ENCODE results near the gene CDC42EP1. TPM values are rescaled to one million over a fixed set of nuclear protein-coding genes. Genes with fewer than 3 reads are reported as not detected.
A peak's percentile ranks its signal among the peaks of the same experiment; 100 is the strongest.
"Not testable (repeated sequence)": the region's sequence is repeated elsewhere in the genome, so short reads cannot be mapped to it uniquely, and the experiment has no call there.

The CDC42EP1 gene
- polyA plus RNA-seq, 1 donor, result 50.3 TPM

- H3K4me3 ChIP-seq (ENCODE audit: low read length), result no peak overlapping the region
- no peaks in the 10 kb centered on the region for H3K9me3 ChIP-seq (ENCODE audit: control insufficient read depth, low read depth, low read length)
- H3K27ac ChIP-seq (ENCODE audit: low read length), result peak overlapping the region; percentile 89
- no peaks in the 10 kb centered on the region for H3K36me3 ChIP-seq (ENCODE audit: control insufficient read depth, insufficient read depth, low read length)
- WGBS (ENCODE audit: insufficient coverage, low lambda C conversion rate), result 40% methylated on average over 2 of the region's 21 CpGs
- H3K27me3 ChIP-seq (ENCODE audit: control insufficient read depth, insufficient read depth, low read length), result no peaks in the 10 kb centered on the region
- peak in 1 of 2 donors; percentile 72 for DNase-seq
- peaks cover 31% of the 10 kb centered on the region for H3K4me1 ChIP-seq (ENCODE audit: control insufficient read depth, insufficient read depth, low read length)
These were observed 13.6 kb upstream of the CDC42EP1 start for GRCh38 chr22:37546437-37547250.

DNA sequence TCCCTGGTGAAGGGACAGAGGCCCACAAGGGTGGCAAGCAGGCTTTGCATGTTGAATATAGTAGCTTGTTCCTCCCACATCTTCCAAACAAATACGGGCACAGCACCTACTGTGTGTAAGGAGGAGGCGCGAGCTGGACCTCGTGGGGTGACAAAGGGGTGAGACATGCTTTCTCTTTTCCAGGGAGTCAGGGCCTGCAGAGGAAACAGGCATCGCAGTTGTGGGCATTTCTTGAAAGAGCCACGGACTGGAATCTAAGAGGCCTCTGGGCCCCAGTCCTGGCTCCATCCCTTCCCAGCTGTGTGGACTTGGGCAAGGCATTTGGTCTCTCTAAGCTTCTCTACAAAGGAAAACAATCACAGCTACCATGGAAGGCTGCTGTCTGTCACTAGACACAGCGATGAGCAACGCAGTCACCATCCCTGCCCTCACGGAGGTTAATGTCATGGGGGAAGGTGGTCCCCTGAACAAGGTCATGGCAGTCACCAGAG, 13.0 kb upstream of the CDC42EP1 start:
- no peaks in the 10 kb centered on the region for H3K27me3 ChIP-seq (ENCODE audit: control insufficient read depth, insufficient read depth, low read length)
- H3K9me3 ChIP-seq (ENCODE audit: control insufficient read depth, low read depth, low read length), result no peaks in the 10 kb centered on the region
- no peak overlapping the region for H3K4me3 ChIP-seq (ENCODE audit: low read length)
- WGBS (ENCODE audit: insufficient coverage, low lambda C conversion rate), result no CpG with 5 or more reads among the region's 9 CpGs
- no peak for DNase-seq
- H3K4me1 ChIP-seq (ENCODE audit: control insufficient read depth, insufficient read depth, low read length), result peaks cover 38% of the 10 kb centered on the region
- peak overlapping the region; percentile 89 for H3K27ac ChIP-seq (ENCODE audit: low read length)
- no peaks in the 10 kb centered on the region for H3K36me3 ChIP-seq (ENCODE audit: control insufficient read depth, insufficient read depth, low read length)

GRCh38 chr22:37549704-37550059, 10.6 kb upstream of the CDC42EP1 start:
- no peak for DNase-seq
- no peaks in the 10 kb centered on the region for H3K36me3 ChIP-seq (ENCODE audit: control insufficient read depth, insufficient read depth, low read length)
- no peak overlapping the region for H3K4me3 ChIP-seq (ENCODE audit: low read length)
- H3K9me3 ChIP-seq (ENCODE audit: control insufficient read depth, low read depth, low read length), result no peaks in the 10 kb centered on the region
- no peaks in the 10 kb centered on the region for H3K27me3 ChIP-seq (ENCODE audit: control insufficient read depth, insufficient read depth, low read length)
- H3K27ac ChIP-seq (ENCODE audit: low read length), result no peak overlapping the region
- no CpG with 5 or more reads among the region's 5 CpGs for WGBS (ENCODE audit: insufficient coverage, low lambda C conversion rate)
- peaks cover 47% of the 10 kb centered on the region for H3K4me1 ChIP-seq (ENCODE audit: control insufficient read depth, insufficient read depth, low read length)

GRCh38 chr22:37550921-37551320, 9.4 kb upstream of the CDC42EP1 start:
- not testable (repeated sequence) for H3K36me3 ChIP-seq (ENCODE audit: control insufficient read depth, insufficient read depth, low read length); DNase-seq; H3K27me3 ChIP-seq (ENCODE audit: control insufficient read depth, insufficient read depth, low read length); H3K4me3 ChIP-seq (ENCODE audit: low read length); H3K9me3 ChIP-seq (ENCODE audit: control insufficient read depth, low read depth, low read length); H3K27ac ChIP-seq (ENCODE audit: low read length)
- H3K4me1 ChIP-seq (ENCODE audit: control insufficient read depth, insufficient read depth, low read length), result peaks cover 39% of the 10 kb centered on the region
- no CpG with 5 or more reads among the region's 9 CpGs for WGBS (ENCODE audit: insufficient coverage, low lambda C conversion rate)

- Histone ChIP-seq H3K36me3 (ENCODE audit: control insufficient read depth, insufficient read depth, low read length) (no peaks in the 10 kb centered on the region), H3K27ac (ENCODE audit: low read length) (peak overlapping the region; percentile 67), H3K9me3 (ENCODE audit: control insufficient read depth, low read depth, low read length) (no peaks in the 10 kb centered on the region), H3K4me1 (ENCODE audit: control insufficient read depth, insufficient read depth, low read length) (peaks cover 37% of the 10 kb centered on the region), H3K27me3 (ENCODE audit: control insufficient read depth, insufficient read depth, low read length) (no peaks in the 10 kb centered on the region), H3K4me3 (ENCODE audit: low read length) (no peak overlapping the region)
- DNase-seq, result no peak
- WGBS (ENCODE audit: insufficient coverage, low lambda C conversion rate), result no CpG with 5 or more reads among the region's 6 CpGs
These were observed 8.3 kb upstream of the CDC42EP1 start for GRCh38 chr22:37551981-37552380.

DNA sequence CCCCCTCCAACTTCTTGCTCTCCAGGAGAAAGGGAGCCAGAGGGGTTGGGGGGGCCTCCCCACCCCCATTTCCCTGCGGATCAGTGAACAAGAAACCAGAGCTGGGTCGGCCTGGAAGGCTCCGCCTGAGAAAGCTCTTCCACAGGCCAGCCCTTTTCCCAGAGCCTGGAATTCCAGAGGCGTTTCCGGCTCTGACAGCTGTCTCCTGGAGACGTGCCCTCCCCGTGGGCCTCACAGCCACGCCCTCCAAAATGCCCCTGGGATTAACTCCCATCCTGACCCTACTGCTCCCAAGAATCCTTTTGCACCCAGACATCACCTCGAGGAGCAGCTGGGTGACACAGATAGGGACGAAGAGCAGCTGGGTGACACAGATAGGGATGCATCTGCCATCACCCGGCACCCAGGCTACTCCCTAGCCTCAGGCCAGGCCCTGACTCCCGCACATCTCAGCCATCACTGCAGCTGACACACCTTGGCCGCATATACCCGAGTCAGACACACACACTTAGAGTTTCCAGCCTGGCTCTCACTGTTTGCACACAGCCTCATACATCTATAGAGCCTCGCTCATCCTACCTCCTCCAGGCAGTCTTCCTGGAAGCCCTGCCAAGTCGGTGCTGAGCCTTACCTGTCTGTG, 7.6 kb upstream of the CDC42EP1 start:
- Histone ChIP-seq H3K4me1 (ENCODE audit: control insufficient read depth, insufficient read depth, low read length) (peaks cover 37% of the 10 kb centered on the region), H3K27ac (ENCODE audit: low read length) (peak overlapping the region; percentile 67), H3K27me3 (ENCODE audit: control insufficient read depth, insufficient read depth, low read length) (no peaks in the 10 kb centered on the region), H3K36me3 (ENCODE audit: control insufficient read depth, insufficient read depth, low read length) (no peaks in the 10 kb centered on the region), H3K4me3 (ENCODE audit: low read length) (no peak overlapping the region), H3K9me3 (ENCODE audit: control insufficient read depth, low read depth, low read length) (no peaks in the 10 kb centered on the region)
- peak; percentile 79 to 86 for DNase-seq
- no CpG with 5 or more reads among the region's 16 CpGs for WGBS (ENCODE audit: insufficient coverage, low lambda C conversion rate)

DNA sequence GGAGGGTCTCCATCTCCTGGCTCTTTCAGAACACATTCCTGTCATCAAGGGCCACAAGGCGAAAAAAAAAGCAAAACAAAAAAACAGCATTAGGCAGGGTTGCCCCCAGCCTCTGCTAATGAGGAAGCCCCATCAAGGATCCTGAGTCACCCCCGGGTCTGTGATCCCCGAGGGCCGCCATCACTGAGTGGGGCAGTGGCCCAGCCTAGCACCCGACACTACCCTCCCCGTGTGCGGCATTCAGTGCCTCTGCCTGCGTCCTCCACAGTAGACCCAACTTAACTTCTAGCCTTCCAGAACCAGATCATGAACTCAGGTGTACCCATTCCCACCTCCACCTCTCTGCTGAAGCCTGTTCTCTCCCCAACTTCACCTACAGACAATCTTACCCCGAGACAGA, 6.6 kb upstream of the CDC42EP1 start:
- no peak overlapping the region for H3K27ac ChIP-seq (ENCODE audit: low read length)
- H3K9me3 ChIP-seq (ENCODE audit: control insufficient read depth, low read depth, low read length), result no peaks in the 10 kb centered on the region
- DNase-seq, result no peak
- H3K36me3 ChIP-seq (ENCODE audit: control insufficient read depth, insufficient read depth, low read length), result no peaks in the 10 kb centered on the region
- H3K4me3 ChIP-seq (ENCODE audit: low read length), result no peak overlapping the region
- no CpG with 5 or more reads among the region's 9 CpGs for WGBS (ENCODE audit: insufficient coverage, low lambda C conversion rate)
- peaks cover 37% of the 10 kb centered on the region for H3K4me1 ChIP-seq (ENCODE audit: control insufficient read depth, insufficient read depth, low read length)
- no peaks in the 10 kb centered on the region for H3K27me3 ChIP-seq (ENCODE audit: control insufficient read depth, insufficient read depth, low read length)

DNA sequence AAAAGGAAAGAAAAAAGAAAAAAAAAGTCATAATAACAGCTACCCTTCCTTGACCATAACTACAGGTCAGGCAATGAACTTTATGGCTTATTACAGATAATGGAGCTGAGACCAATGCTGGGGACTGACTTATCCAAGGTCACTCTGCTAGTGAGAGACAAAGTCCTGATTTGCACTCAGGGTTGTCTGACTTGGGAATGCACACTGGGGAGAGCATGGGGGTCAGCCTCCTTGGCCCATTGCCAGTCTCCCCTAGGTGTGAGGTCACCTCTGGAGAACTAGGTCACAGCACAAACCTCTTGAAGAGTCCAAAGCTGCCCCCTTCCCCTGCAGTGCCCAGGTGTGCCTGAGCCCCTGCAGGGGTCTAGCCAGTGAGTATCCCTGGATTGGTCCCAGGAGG, 5.3 kb upstream of the CDC42EP1 start:
- H3K4me1 ChIP-seq (ENCODE audit: control insufficient read depth, insufficient read depth, low read length), result peaks cover 43% of the 10 kb centered on the region
- no peaks in the 10 kb centered on the region for H3K36me3 ChIP-seq (ENCODE audit: control insufficient read depth, insufficient read depth, low read length)
- H3K27me3 ChIP-seq (ENCODE audit: control insufficient read depth, insufficient read depth, low read length), result no peaks in the 10 kb centered on the region
- no peak overlapping the region for H3K27ac ChIP-seq (ENCODE audit: low read length)
- no peaks in the 10 kb centered on the region for H3K9me3 ChIP-seq (ENCODE audit: control insufficient read depth, low read depth, low read length)
- DNase-seq, result no peak
- no peak overlapping the region for H3K4me3 ChIP-seq (ENCODE audit: low read length)

DNA sequence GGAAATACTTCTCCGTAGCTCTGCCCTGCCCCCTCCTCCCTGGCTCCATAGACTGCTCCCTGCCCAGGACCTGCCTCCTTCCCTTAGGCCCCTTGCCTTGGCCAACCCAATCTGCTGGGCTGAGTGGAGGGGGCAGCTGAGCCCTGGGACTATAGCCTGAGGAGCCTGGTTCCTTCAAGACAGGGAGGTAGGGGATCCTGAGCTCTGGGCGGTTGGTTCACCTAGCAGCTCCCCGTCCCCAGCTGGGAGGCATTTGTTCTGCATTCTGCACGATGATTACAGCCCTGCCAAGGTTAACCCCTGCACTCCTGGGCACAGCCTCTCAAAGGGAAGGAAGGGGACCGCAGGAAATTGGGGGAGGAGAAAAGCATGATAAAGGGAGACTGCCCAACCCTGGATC, 3.6 kb upstream of the CDC42EP1 start:
- no peak overlapping the region for H3K27ac ChIP-seq (ENCODE audit: low read length)
- no peak overlapping the region for H3K4me3 ChIP-seq (ENCODE audit: low read length)
- no peaks in the 10 kb centered on the region for H3K36me3 ChIP-seq (ENCODE audit: control insufficient read depth, insufficient read depth, low read length)
- peaks cover 42% of the 10 kb centered on the region for H3K4me1 ChIP-seq (ENCODE audit: control insufficient read depth, insufficient read depth, low read length)
- H3K27me3 ChIP-seq (ENCODE audit: control insufficient read depth, insufficient read depth, low read length), result no peaks in the 10 kb centered on the region
- H3K9me3 ChIP-seq (ENCODE audit: control insufficient read depth, low read depth, low read length), result no peaks in the 10 kb centered on the region
- peak in 1 of 2 donors; percentile 49 for DNase-seq
- no CpG with 5 or more reads among the region's 5 CpGs for WGBS (ENCODE audit: insufficient coverage, low lambda C conversion rate)

DNA sequence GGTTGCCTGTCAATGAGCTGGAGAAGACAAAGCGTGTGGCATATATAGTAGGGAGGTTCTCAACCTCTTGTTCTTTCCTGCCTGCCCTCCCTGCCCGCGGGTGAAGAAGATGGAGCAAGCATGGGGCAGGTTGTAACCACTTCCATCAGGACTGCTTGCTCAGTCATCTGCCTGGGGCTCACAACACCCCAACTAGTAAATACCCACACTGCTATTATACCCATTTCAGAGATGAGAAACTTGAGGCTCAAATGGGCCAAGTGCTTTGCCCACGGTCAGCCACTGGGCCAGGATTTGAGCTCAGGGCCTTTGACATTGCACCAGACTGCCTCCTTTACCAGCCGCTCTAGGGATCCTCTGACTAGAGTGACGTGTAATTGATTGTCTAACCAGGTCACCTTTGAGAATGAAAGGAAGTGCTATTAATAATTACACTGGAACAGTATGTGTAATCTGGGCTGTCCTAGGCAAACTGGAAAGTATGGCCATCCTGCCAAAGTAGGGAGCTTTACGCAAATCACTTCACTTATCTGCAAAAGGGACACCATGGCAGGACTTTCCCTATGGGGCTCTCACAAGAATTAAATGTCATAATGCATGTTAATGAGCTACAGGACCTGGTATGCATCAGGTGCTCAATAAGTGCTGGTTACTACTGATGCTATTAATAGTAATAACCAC, 2.8 kb upstream of the CDC42EP1 start:
- Histone ChIP-seq H3K27ac (ENCODE audit: low read length) (no peak overlapping the region), H3K36me3 (ENCODE audit: control insufficient read depth, insufficient read depth, low read length) (peaks cover 4% of the 10 kb centered on the region), H3K27me3 (ENCODE audit: control insufficient read depth, insufficient read depth, low read length) (no peaks in the 10 kb centered on the region), H3K4me3 (ENCODE audit: low read length) (no peak overlapping the region), H3K4me1 (ENCODE audit: control insufficient read depth, insufficient read depth, low read length) (peaks cover 42% of the 10 kb centered on the region), H3K9me3 (ENCODE audit: control insufficient read depth, low read depth, low read length) (no peaks in the 10 kb centered on the region)
- peak; percentile 63 to 86 for DNase-seq
- no CpG with 5 or more reads among the region's 7 CpGs for WGBS (ENCODE audit: insufficient coverage, low lambda C conversion rate)

All from large intestine (tissue), 3 donors.